GM10266 (cell line): ENCODE measurements around the gene TMEM109.

Experiments
- DNase-seq: peaks from one replicate; pipeline ENCODE4 v3.0.0; 2012; ENCODE audit errors: extremely low spot score
- TF ChIP-seq, protein P1 (sequence below): IDR thresholded peaks from 2 replicates; pipeline ENCODE4 v1.5.1; 2012; ENCODE audit warnings: mild to moderate bottlenecking, low read depth; ENCODE audit not compliant: control insufficient read depth, insufficient read depth; ENCODE audit errors: missing control alignments

TMEM109 gene

DNA sequence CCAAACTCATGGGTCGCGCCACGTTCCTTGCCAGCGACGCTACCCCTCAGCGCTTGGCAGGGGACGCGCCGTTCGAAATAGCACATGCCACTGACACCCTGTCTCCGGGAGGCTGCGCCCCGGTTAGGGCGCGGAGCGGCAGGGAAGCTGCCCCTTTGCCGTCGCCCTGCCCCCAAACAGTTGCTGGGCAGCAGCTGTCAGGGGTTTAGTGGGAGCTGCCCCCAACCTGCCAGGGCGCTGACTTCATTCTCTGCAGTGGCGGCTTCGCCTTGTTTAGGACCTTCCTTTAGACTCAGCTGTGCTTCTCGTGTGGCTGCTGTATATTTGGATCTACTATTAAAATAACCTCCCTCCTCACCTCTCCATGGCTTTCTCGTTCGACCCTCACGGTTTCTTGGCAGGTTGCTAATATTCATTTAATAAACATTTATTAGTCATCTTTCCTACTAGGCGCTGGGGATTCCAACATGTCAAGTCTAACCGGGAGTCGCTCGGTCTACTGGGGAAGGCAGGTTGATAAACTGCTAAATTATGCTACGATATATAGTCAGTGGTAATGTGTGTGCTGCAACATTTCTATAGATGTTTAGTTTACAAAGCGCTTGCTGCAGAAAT, 782 bp downstream of the TMEM109 start:
- DNase-seq, result no peak
- TF ChIP-seq, protein P1, sequence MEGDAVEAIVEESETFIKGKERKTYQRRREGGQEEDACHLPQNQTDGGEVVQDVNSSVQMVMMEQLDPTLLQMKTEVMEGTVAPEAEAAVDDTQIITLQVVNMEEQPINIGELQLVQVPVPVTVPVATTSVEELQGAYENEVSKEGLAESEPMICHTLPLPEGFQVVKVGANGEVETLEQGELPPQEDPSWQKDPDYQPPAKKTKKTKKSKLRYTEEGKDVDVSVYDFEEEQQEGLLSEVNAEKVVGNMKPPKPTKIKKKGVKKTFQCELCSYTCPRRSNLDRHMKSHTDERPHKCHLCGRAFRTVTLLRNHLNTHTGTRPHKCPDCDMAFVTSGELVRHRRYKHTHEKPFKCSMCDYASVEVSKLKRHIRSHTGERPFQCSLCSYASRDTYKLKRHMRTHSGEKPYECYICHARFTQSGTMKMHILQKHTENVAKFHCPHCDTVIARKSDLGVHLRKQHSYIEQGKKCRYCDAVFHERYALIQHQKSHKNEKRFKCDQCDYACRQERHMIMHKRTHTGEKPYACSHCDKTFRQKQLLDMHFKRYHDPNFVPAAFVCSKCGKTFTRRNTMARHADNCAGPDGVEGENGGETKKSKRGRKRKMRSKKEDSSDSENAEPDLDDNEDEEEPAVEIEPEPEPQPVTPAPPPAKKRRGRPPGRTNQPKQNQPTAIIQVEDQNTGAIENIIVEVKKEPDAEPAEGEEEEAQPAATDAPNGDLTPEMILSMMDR, result no peak

DNA sequence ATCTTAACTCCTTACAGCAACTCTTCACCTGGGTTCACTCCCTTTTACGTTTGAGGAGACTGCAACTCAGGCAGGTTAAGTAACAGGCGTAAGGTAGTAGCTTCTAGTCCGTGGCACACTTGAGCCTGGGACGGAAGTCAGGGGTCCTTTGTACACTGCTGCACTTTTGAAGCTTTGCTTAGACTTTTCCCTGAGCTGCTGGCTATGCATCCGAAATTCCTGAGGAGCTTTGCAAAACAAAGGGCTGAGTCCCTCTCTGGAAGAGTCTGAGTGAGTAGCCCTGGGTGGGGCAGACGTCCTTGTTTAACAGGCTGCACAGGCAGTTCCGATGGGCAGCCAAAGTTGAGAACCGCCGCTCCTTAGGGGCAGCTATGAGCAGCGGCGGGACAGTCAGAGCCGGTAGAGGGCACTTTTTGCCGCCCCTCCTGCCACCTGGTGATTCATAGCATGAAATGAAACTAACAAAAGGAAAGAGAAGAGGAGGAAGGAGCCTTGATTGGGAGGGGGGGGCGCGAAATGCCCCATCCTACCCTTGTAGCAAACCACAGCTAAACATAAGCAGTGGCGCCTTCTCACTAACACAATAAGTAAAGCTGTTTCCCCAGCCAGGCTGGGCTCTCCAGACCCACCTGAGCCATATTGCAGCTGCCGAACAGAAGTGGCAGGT, 1.4 kb downstream of the TMEM109 start:
- peak; percentile 83 for DNase-seq
- TF ChIP-seq, protein P1, result peak; percentile 64

DNA sequence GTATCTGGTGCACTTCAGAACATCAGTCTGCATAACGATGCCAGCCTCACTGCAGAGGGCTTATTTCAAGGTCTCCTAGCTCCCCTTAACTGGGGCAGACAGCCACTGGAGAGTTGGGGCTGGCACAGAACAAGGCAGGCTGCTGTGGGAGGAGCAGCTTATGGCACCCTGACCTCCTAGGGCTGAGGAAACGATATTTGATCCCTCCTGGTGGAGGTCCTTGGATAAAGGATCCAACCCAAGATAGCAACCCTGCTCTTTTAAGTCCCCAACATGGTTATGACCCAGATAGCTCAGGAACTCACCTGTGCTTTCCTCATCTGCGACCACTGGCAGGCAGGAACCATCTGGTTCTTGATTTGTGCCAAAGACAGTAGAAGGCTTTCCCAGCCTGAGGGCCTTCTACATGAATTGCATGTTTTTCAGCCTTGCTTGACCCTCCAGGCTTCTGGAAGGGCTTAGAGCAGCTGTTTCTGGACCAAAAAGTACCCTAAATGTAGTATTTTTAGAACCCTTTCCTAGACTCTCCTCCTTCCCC, 2.8 kb downstream of the TMEM109 start:
- no peak for DNase-seq
- TF ChIP-seq, protein P1, result no peak

DNA sequence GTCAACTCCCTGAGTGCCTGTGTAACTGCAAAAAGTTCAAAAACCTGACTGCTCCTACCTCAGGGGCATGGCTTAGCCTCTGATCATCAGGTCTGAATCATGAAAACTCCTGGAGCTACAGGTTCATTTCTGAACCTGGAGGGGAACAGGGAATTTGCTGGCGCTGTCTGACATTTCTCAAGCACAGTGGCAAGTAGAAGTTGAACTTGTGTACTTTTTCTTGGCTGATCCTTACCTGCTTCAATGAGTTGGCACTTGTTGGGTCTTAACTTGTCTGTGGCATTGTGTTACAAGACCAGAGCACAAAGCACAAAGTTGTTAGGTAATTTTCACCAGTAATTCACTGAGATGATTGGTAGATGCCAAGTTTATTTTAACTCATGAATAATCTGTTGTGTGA, 3.3 kb downstream of the TMEM109 start:
- TF ChIP-seq, protein P1, result no peak
- DNase-seq, result no peak

DNA sequence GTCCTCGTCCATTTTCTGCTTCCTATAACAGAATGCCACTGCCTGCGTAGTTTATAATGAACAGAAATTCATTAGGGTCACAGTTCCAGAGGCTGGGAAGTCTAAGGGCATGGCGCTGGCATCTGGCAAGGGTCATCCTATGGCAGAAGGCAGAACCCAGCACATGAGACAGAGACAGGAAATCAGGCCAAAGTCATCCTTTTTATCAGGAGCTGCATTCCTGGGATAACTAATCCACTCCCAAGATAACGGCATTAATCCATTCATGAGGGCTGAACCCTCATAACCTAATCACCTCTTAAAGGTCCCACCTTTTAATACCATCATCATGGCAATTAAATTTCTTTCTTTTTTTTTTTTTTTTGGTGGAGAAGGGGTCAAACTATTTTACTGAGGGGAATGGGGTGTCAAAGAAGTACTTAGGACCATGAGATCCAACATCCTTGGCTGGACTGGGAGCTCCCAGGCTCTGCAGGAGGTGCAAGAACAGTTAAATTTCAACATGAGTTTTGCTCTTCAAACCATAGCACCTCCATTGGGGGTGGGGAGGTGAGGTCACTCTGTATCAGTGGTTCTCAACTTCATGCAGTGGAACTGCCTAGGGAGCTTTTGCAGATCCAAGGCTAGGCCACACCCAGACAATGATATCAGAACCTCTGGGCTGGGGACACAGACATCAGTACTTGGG, 4.4 kb downstream of the TMEM109 start:
- DNase-seq, result no peak

DNA sequence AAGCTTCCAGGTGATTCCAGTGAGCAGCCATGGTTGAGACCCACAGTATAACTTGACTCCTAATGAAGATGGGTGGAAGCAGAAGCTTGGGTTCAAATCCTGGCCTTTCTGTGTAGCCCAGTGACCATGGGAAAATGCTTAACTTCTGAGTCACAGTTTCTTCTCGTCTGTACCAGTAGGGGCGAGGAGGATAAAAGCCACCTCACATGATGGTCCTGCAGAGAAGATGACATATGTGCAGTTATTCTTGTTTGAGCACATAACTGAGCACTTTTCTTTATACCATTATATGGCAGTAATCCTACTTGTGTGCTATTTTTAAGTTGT, 4.9 kb downstream of the TMEM109 start:
- no peak for DNase-seq

More for the DNA sequence above, 4.4 kb downstream of the TMEM109 start:
- TF ChIP-seq, protein P1, result no peak

DNA sequence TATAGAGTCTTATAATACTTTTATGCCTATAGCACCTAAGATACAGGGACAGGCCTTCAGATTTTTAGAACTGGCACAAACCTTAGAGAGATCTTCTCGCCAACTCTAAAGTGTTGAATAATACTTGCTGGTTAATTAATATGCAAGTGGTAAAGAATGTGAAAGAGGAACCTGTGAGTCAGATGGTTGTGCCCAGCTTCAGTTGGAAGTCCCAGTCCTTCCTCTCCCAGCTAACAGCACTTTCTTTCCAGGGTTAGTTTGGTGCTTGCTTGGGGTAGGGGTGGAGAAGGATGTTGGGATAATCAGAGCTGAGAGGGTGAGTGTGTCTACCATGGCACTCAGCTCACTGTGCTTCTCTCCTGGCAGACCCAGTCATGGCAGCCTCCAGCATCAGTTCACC, 5.4 kb downstream of the TMEM109 start:
- TF ChIP-seq, protein P1, result no peak
- no peak for DNase-seq

More for the DNA sequence above, 4.9 kb downstream of the TMEM109 start:
- TF ChIP-seq, protein P1, result no peak
